H1 (cell line): Measurements from ENCODE around the gene SLCO4A1. TPM values are rescaled to one million over a fixed set of nuclear protein-coding genes. Genes with fewer than 3 reads are reported as not detected.

ENCODE experiments used
- CTCF ChIA-PET: fragments of 300-600 bp; sonication (Branson Sonifier 250); formaldehyde crosslinking; loops from one replicate; lab custom pipeline; 2021; ENCODE audit not compliant: partially characterized antibody; lab: Charles Lee
- POLR2A ChIA-PET: fragments of 300-600 bp; sonication (Branson Sonifier 250); formaldehyde crosslinking; loops from one replicate; lab custom pipeline; 2021; ENCODE audit warnings: inconsistent platforms; ENCODE audit not compliant: partially characterized antibody; lab: Charles Lee
- DNase-seq, 2 experiments: peaks; one replicate each; pipeline versions ENCODE4 v3.0.0 to v3.0.0-alpha.2; 2010 to 2022; ENCODE audit warnings: low spot score in 2 of 2, low read depth in 1 of 2, mixed read lengths in 1 of 2
- FAIRE-seq: peaks from 2 replicates; lab custom pipeline; 2011; peaks lifted over from hg19 to GRCh38; lab: Jason Lieb, UNC
- H2AFZ ChIP-seq: 2 replicates; pipeline ENCODE4 v1.8.1; 2012; ENCODE audit warnings: low read length, inconsistent platforms
- H2AK5ac ChIP-seq: 2 replicates; pipeline ENCODE4 v1.6.1; 2013; ENCODE audit warnings: low read depth, low read length
- H2BK120ac ChIP-seq: replicated peaks from 2 replicates; pipeline ENCODE3; 2013; ENCODE audit warnings: low read depth, low read length, inconsistent platforms
- H2BK12ac ChIP-seq: 2 replicates; pipeline ENCODE4 v1.6.1; 2013; ENCODE audit warnings: low read depth, low read length
- H2BK15ac ChIP-seq: 2 replicates; pipeline ENCODE4 v1.6.1; 2013; ENCODE audit warnings: low read length
- H2BK20ac ChIP-seq: 2 replicates; pipeline ENCODE4 v1.6.1; 2013; ENCODE audit warnings: low read length
- H2BK5ac ChIP-seq: 2 replicates; pipeline ENCODE4 v1.6.1; 2013; ENCODE audit warnings: low read depth, low read length
- H3K14ac ChIP-seq: 2 replicates; pipeline ENCODE4 v1.6.1; 2013; ENCODE audit warnings: inconsistent platforms; ENCODE audit not compliant: insufficient read length
- H3K18ac ChIP-seq: 2 replicates; pipeline ENCODE4 v1.6.1; 2013; ENCODE audit warnings: low read length; ENCODE audit errors: extremely low read depth
- H3K23ac ChIP-seq: 2 replicates; pipeline ENCODE4 v1.6.1; 2013; ENCODE audit warnings: inconsistent platforms; ENCODE audit not compliant: insufficient read length
- H3K23me2 ChIP-seq: 2 replicates; pipeline ENCODE4 v1.6.1; 2013; ENCODE audit warnings: low read depth, low read length
- H3K27ac ChIP-seq: 2 replicates; pipeline ENCODE4 v1.6.1; 2011; ENCODE audit warnings: low read depth, low read length, inconsistent platforms
- H3K27me3 ChIP-seq, 4 experiments: replicated peaks in 1 of 4; 1 replicate in 1 of 4; 2 replicates in 3 of 4; pipeline versions ENCODE4 v1.6.1 to v1.8.1; 2011 to 2013; ENCODE audit warnings: low read length in 3 of 4, mild to moderate bottlenecking in 3 of 4, inconsistent platforms in 2 of 4, mixed read lengths in 2 of 4, moderate library complexity in 1 of 4; ENCODE audit not compliant: control insufficient read depth in 3 of 4, insufficient read depth in 3 of 4; ENCODE audit errors: extremely low read depth in 1 of 4
- H3K36me3 ChIP-seq, 4 experiments: 2 replicates each; pipeline versions ENCODE4 v1.6.1 to v1.8.1; 2011 to 2013; ENCODE audit warnings: mild to moderate bottlenecking in 4 of 4, low read length in 3 of 4, moderate library complexity in 2 of 4, control low read depth in 1 of 4, inconsistent platforms in 1 of 4; ENCODE audit not compliant: insufficient read depth in 4 of 4, control insufficient read depth in 2 of 4
- H3K4ac ChIP-seq: replicated peaks from 2 replicates; pipeline ENCODE3; 2013; ENCODE audit warnings: low read length, low read depth, mixed read lengths, inconsistent platforms; ENCODE audit not compliant: insufficient read length
- H3K4me1 ChIP-seq, 4 experiments: replicated peaks in 1 of 4; 1 replicate in 1 of 4; 2 replicates in 3 of 4; pipeline versions ENCODE4 v1.6.1 to v1.8.1; 2011 to 2013; ENCODE audit warnings: low read length in 3 of 4, inconsistent platforms in 2 of 4, mixed read lengths in 1 of 4; ENCODE audit not compliant: insufficient read depth in 4 of 4, control insufficient read depth in 3 of 4
- H3K4me2 ChIP-seq, 2 experiments: 2 replicates each; pipeline versions ENCODE4 v1.6.1 to v1.8.1; 2011 to 2013; ENCODE audit warnings: low read depth in 2 of 2, low read length in 2 of 2, control low read depth in 1 of 2, inconsistent platforms in 1 of 2, mild to moderate bottlenecking in 1 of 2; ENCODE audit not compliant: insufficient read depth in 1 of 2
- H3K4me3 ChIP-seq, 4 experiments: fragments of 200-600, 300-600 bp in 1 of 4; sonication (generic), shearing (Covaris generic), sonication (Bioruptor Twin) in 1 of 4; 2 replicates each; pipeline versions ENCODE4 v1.5.1 to v1.8.1; 2011 to 2016; ENCODE audit warnings: low read length in 4 of 4, low read depth in 3 of 4, control low read depth in 2 of 4, inconsistent platforms in 2 of 4, mild to moderate bottlenecking in 2 of 4, mixed read lengths in 1 of 4, moderate library complexity in 1 of 4; ENCODE audit not compliant: insufficient read depth in 2 of 4; ENCODE audit errors: extremely low read depth in 1 of 4
- H3K56ac ChIP-seq: replicated peaks from 2 replicates; pipeline ENCODE3; 2013; ENCODE audit warnings: low read depth, mild to moderate bottlenecking, mixed read lengths, low read length, inconsistent platforms; ENCODE audit not compliant: insufficient read length
- H3K79me1 ChIP-seq: 2 replicates; pipeline ENCODE4 v1.6.1; 2013; ENCODE audit warnings: low read depth, low read length, control low read depth
- H3K79me2 ChIP-seq, 2 experiments: 2 replicates each; pipeline versions ENCODE4 v1.6.1 to v1.8.1; 2012 to 2013; ENCODE audit warnings: low read length in 2 of 2, mild to moderate bottlenecking in 2 of 2, inconsistent platforms in 1 of 2; ENCODE audit not compliant: insufficient read depth in 2 of 2, control insufficient read depth in 1 of 2
- H3K9ac ChIP-seq, 4 experiments: replicated peaks in 1 of 4; 1 replicate in 1 of 4; 2 replicates in 3 of 4; pipeline versions ENCODE4 v1.6.1 to v1.8.1; 2011 to 2013; ENCODE audit warnings: low read depth in 3 of 4, low read length in 3 of 4, control low read depth in 2 of 4, mild to moderate bottlenecking in 2 of 4, moderate library complexity in 2 of 4, inconsistent platforms in 1 of 4; ENCODE audit errors: extremely low read depth in 1 of 4
- H3K9me3 ChIP-seq, 2 experiments: 2 replicates each; pipeline versions ENCODE4 v1.6.1 to v1.8.1; 2012 to 2013; ENCODE audit warnings: mild to moderate bottlenecking in 2 of 2, moderate library complexity in 2 of 2, control low read depth in 1 of 2, inconsistent platforms in 1 of 2, low read depth in 1 of 2, low read length in 1 of 2, mixed read lengths in 1 of 2; ENCODE audit not compliant: insufficient read depth in 2 of 2
- H4K20me1 ChIP-seq, 2 experiments: replicated peaks in 1 of 2; 2 replicates each; pipeline versions ENCODE3 to v1.8.1; 2011 to 2013; ENCODE audit warnings: inconsistent platforms in 2 of 2, low read length in 2 of 2, mild to moderate bottlenecking in 1 of 2; ENCODE audit not compliant: insufficient read depth in 2 of 2, control insufficient read depth in 1 of 2
- H4K5ac ChIP-seq: 2 replicates; pipeline ENCODE4 v1.6.1; 2013; ENCODE audit warnings: low read length, low read depth, mixed read lengths, inconsistent platforms; ENCODE audit not compliant: insufficient read length
- H4K8ac ChIP-seq: 2 replicates; pipeline ENCODE4 v1.8.0; 2013; ENCODE audit warnings: mild to moderate bottlenecking, moderate library complexity, low read length, inconsistent platforms; ENCODE audit not compliant: insufficient read depth; ENCODE audit errors: extremely low read depth
- H4K91ac ChIP-seq: replicated peaks from 2 replicates; pipeline ENCODE3; 2013; ENCODE audit warnings: low read length, mixed read lengths, inconsistent platforms; ENCODE audit not compliant: insufficient read length
- KDM5A ChIP-seq: fragments of 200-600 bp; IDR thresholded peaks from 2 replicates; pipeline ENCODE4 v1.7.1; 2012; ENCODE audit warnings: mild to moderate bottlenecking, low read length, inconsistent platforms, mixed read lengths
- RNF2 ChIP-seq: fragments of 200-900, 300-1000 bp; sonication (generic); IDR thresholded peaks from 2 replicates; pipeline ENCODE4 v1.7.1; 2016; ENCODE audit warnings: borderline replicate concordance, low read depth, mild to moderate bottlenecking, antibody characterized with exemption, low read length; ENCODE audit not compliant: poor library complexity, severe bottlenecking; ENCODE audit errors: missing control alignments
- SP2 ChIP-seq: IDR thresholded peaks from 2 replicates; pipeline ENCODE4 v1.6.1; 2012; ENCODE audit warnings: mild to moderate bottlenecking, low read length, inconsistent platforms
- WGBS, 2 experiments: shearing (Covaris generic) in 1 of 2; methylation state at CpG; one replicate each; pipeline versions ENCODE4 v1.1.6 to v1.1.7; 2013 to 2015; ENCODE audit warnings: low lambda C conversion rate in 2 of 2, mixed read lengths in 2 of 2, inconsistent platforms in 1 of 2, low coverage in 1 of 2, missing lambda C conversion rate in 1 of 2; ENCODE audit not compliant: insufficient replicate concordance in 2 of 2, insufficient coverage in 1 of 2, insufficient read length in 1 of 2; ENCODE audit errors: extremely low coverage in 1 of 2, missing lambda C conversion rate in 1 of 2; 5-methylcytosine and 5-hydroxymethylcytosine counted together
- polyA plus RNA-seq, 7 experiments: library from polyadenylated mRNA; depleted of rRNA in 3 of 7; stranded (reverse) in 5 of 7; unstranded in 2 of 7; fragments of >200 nt in 5 of 7; fragments of 200-250 nt in 2 of 7; gene quantifications; 1 replicate in 5 of 7; 2 replicates in 1 of 7; 4 replicates in 1 of 7; pipeline versions ENCODE4 v1.2.1 to v1.2.3, GENCODE V29; 2011 to 2013; ENCODE audit warnings: missing spikeins in 2 of 7, mixed read lengths in 2 of 7
- total RNA-seq: library from RNA; stranded (reverse); fragmentation: NEBNext Ultra II Directional; extraction: Animal tissue kit (Norgen Biotek cat#: 25700); gene quantifications from 2 replicates; pipeline ENCODE4 v1.2.1, GENCODE V29; 2021

Gene SLCO4A1
- total and polyA plus RNA-seq, 2 of the 8 experiments (the other 6 are each of a cell fraction or from before 2014, with no cell fraction given), result 10.5 to 18.5 TPM

DNA sequence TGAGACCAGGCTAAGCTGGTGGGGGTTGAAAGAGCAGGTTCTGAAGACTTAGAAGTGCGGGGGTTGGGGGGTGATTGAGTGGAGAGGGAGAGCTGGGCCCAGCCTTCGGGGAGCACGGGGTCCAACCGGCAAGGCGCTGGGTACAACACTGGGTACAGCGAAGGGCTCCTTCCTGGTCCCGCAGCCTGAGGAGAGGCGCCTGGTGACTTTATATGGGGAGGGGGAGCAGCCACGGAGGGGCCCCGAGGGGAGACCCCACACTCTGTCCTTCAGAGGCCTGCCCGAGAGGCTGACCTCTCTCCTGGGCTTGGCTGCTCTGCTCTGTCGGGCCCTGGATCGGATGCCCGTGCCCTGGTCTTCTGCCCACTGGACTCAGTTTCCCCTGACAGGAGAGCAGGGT is 55.9 kb downstream of the SLCO4A1 start:
- Histone ChIP-seq H3K79me2 (no peaks in the 10 kb centered on the region), H2BK120ac (no peak overlapping the region), H3K9me3 (no peaks in the 10 kb centered on the region), H3K4me2 (no peak overlapping the region), H2BK20ac (no peak overlapping the region), H4K20me1 (peaks cover 0 to 4% of the 10 kb centered on the region in 2 experiments), H4K8ac (no peak overlapping the region), H2BK15ac (no peak overlapping the region), H3K4me3 (no peak overlapping the region), H3K23me2 (no peaks in the 10 kb centered on the region), H4K5ac (no peak overlapping the region), H3K27me3 (no peaks in the 10 kb centered on the region; a peak in 2 of 7 replicates), H3K27ac (no peak overlapping the region), H2BK5ac (no peak overlapping the region), H3K4me1 (no peaks in the 10 kb centered on the region; a peak in 1 of 7 replicates), H3K9ac (no peak overlapping the region), H3K56ac (no peak overlapping the region), H2BK12ac (no peak overlapping the region), H2AK5ac (no peak overlapping the region), H3K23ac (no peak overlapping the region), H3K4ac (no peak overlapping the region), H2AFZ (no peak overlapping the region), H4K91ac (no peak overlapping the region), H3K36me3 (no peaks in the 10 kb centered on the region), H3K79me1 (no peaks in the 10 kb centered on the region), H3K14ac (no peak overlapping the region), H3K18ac (no peak overlapping the region)
- ChIA-PET POLR2A (no interaction called here), CTCF (interaction anchor here (0.7 to 4.1 kb wide), 11 partner anchors 10 to 176 kb away, joined by 3 to 22 read pairs (median 3); partner anchors contain the start of gene NTSR1)
- FAIRE-seq (no peak), DNase-seq (no peak)
- WGBS, 2 experiments, result 91% methylated on average over 14 of the region's 14 CpGs; no CpG with 5 or more reads in 1 of the 2 experiments
- TF ChIP-seq SP2 (no peak), KDM5A (no peak), RNF2 (no peak)
